Measurements from ENCODE around the gene NDFIP2. TPM values are rescaled to one million over a fixed set of nuclear protein-coding genes. Genes with fewer than 3 reads are reported as not detected.

NDFIP2 gene
- total RNA-seq, 1 donor from 2014 or later, result 30.4 TPM

DNA sequence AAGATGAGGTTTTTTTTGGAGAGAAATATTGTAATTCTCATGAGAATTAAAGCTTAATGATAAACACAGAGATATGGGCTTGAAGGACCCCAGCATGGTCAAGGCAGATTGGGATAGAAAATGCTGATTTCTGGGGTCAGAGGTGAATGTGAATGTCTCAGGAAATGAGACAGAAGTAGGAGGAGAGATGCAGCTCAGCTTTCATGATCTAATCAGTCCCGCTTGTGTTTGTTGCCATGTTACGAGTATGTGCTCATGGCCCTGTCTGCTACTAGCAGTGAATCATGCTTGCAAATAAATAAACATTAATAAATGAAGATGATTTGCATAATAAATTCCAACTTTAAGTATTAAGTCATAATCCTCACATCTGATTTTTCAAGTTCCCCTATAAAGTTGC lies 23.0 kb upstream of the NDFIP2 start:
- Mint-ChIP-seq H3K4me3 (ENCODE audit: unreplicated experiment) (no peak overlapping the region), H3K36me3 (ENCODE audit: low read depth, unreplicated experiment) (no peaks in the 10 kb centered on the region), H3K9me3 (ENCODE audit: unreplicated experiment) (no peaks in the 10 kb centered on the region), H3K27ac (ENCODE audit: unreplicated experiment) (no peak overlapping the region), H3K4me1 (ENCODE audit: unreplicated experiment) (peaks cover 4% of the 10 kb centered on the region), H3K27me3 (ENCODE audit: unreplicated experiment) (peaks cover 3% of the 10 kb centered on the region)
- DNase-seq (ENCODE audit: low spot score), result no peak
- TF ChIP-seq, protein P1, sequence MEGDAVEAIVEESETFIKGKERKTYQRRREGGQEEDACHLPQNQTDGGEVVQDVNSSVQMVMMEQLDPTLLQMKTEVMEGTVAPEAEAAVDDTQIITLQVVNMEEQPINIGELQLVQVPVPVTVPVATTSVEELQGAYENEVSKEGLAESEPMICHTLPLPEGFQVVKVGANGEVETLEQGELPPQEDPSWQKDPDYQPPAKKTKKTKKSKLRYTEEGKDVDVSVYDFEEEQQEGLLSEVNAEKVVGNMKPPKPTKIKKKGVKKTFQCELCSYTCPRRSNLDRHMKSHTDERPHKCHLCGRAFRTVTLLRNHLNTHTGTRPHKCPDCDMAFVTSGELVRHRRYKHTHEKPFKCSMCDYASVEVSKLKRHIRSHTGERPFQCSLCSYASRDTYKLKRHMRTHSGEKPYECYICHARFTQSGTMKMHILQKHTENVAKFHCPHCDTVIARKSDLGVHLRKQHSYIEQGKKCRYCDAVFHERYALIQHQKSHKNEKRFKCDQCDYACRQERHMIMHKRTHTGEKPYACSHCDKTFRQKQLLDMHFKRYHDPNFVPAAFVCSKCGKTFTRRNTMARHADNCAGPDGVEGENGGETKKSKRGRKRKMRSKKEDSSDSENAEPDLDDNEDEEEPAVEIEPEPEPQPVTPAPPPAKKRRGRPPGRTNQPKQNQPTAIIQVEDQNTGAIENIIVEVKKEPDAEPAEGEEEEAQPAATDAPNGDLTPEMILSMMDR (IDR thresholded peaks at IDR 0.05; ENCODE audit: unreplicated experiment), result no peak

DNA sequence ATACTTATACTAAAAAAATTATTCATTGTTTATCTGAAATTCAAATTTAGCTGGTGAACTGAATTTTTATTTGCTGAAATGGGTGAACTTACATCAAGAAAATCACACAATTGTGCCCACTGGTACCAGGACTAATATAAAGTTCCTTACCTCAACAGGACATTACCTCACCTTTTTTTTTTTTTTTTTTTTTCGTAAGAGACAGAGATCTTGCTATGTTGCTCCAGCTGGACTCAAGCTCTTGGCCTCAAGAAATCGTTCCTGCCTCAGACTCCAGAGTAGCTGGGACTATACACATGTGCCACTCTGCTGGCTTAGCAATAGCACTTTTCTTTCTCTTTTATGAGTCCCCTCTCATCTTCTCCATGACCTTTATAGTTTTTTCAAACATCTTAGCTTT lies 22.5 kb upstream of the NDFIP2 start:
- Mint-ChIP-seq H3K27me3 (ENCODE audit: unreplicated experiment) (peaks cover 3% of the 10 kb centered on the region), H3K27ac (ENCODE audit: unreplicated experiment) (no peak overlapping the region), H3K36me3 (ENCODE audit: low read depth, unreplicated experiment) (no peaks in the 10 kb centered on the region), H3K4me3 (ENCODE audit: unreplicated experiment) (no peak overlapping the region), H3K9me3 (ENCODE audit: unreplicated experiment) (no peaks in the 10 kb centered on the region), H3K4me1 (ENCODE audit: unreplicated experiment) (peaks cover 4% of the 10 kb centered on the region)
- TF ChIP-seq, protein P1 (IDR thresholded peaks at IDR 0.05; ENCODE audit: unreplicated experiment), result no peak
- no peak for DNase-seq (ENCODE audit: low spot score)

DNA sequence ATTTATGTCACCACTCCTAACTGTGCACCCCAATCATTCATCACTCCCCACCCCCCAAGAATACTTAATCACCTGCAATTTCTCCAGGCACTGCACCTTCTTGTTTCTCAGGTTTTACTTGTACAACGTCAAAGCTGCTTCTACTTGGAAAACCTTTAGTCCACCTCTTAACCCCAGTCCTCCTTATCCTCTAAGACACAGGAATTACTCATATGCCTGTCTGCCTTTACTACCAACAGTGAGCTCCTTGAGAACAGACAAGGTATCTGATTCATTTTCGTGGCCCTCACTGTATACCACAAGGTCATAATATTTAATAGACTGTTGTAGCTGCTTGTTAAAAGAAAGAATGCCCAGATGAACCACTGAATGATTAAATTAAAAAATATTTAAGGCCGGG lies 21.0 kb upstream of the NDFIP2 start:
- Mint-ChIP-seq H3K36me3 (ENCODE audit: low read depth, unreplicated experiment) (no peaks in the 10 kb centered on the region), H3K4me1 (ENCODE audit: unreplicated experiment) (peaks cover 4% of the 10 kb centered on the region), H3K27me3 (ENCODE audit: unreplicated experiment) (peaks cover 3% of the 10 kb centered on the region), H3K27ac (ENCODE audit: unreplicated experiment) (no peak overlapping the region), H3K9me3 (ENCODE audit: unreplicated experiment) (no peaks in the 10 kb centered on the region), H3K4me3 (ENCODE audit: unreplicated experiment) (no peak overlapping the region)
- DNase-seq (ENCODE audit: low spot score), result no peak
- TF ChIP-seq, protein P1 (IDR thresholded peaks at IDR 0.05; ENCODE audit: unreplicated experiment), result no peak

DNA sequence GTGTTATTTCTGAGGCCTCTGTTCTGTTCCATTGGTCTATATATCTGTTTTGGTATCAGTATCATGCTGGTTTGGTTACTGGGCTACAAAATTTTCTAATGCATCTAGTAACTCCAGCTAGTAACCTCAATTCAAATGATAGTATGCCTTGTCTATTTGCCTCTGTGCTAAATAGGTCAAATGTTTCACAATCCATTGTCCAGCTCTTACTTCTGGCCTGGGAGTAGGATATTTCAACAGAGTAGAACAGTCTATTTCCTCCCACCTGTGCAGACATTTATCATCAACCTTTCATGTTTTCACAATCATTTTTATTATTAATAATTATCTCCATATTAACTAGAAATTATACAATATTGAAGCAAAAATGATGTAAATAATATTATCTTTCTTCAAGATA lies 18.1 kb upstream of the NDFIP2 start:
- peaks cover 3% of the 10 kb centered on the region for H3K27me3 Mint-ChIP-seq (ENCODE audit: unreplicated experiment)
- no peaks in the 10 kb centered on the region for H3K9me3 Mint-ChIP-seq (ENCODE audit: unreplicated experiment)
- H3K27ac Mint-ChIP-seq (ENCODE audit: unreplicated experiment), result no peak overlapping the region
- DNase-seq (ENCODE audit: low spot score), result no peak
- peaks cover 7% of the 10 kb centered on the region for H3K4me1 Mint-ChIP-seq (ENCODE audit: unreplicated experiment)
- no peak overlapping the region for H3K4me3 Mint-ChIP-seq (ENCODE audit: unreplicated experiment)
- H3K36me3 Mint-ChIP-seq (ENCODE audit: low read depth, unreplicated experiment), result no peaks in the 10 kb centered on the region
- TF ChIP-seq, protein P1 (IDR thresholded peaks at IDR 0.05; ENCODE audit: unreplicated experiment), result no peak

DNA sequence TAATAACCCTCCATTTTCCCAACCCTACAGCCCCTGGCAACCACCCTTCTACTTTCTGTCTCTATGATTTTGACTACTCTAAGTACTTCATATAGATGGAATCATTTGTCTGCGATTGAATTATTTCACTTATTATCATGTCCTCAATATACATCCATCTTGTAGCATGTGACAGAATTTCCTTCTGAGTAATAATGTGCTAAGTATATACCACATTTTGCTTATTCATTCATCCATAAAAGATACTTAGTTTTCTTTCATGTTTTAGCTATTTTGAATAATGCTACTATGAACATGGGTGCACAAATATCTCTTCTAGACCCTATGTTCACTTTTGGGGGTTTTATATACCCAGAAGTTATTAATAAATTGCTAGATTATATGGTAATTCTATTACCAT lies 17.4 kb upstream of the NDFIP2 start:
- Mint-ChIP-seq H3K9me3 (ENCODE audit: unreplicated experiment) (no peaks in the 10 kb centered on the region), H3K4me3 (ENCODE audit: unreplicated experiment) (no peak overlapping the region), H3K27me3 (ENCODE audit: unreplicated experiment) (peaks cover 3% of the 10 kb centered on the region), H3K36me3 (ENCODE audit: low read depth, unreplicated experiment) (no peaks in the 10 kb centered on the region), H3K4me1 (ENCODE audit: unreplicated experiment) (peaks cover 7% of the 10 kb centered on the region), H3K27ac (ENCODE audit: unreplicated experiment) (no peak overlapping the region)
- no peak for DNase-seq (ENCODE audit: low spot score)
- TF ChIP-seq, protein P1 (IDR thresholded peaks at IDR 0.05; ENCODE audit: unreplicated experiment), result no peak
